Adipocyte (in vitro differentiated cells): Measurements from ENCODE around the gene TTLL6.
A peak's percentile ranks its signal among the peaks of the same experiment; 100 is the strongest.

ENCODE experiments used
- DNase-seq: peaks from one replicate; pipeline ENCODE4 v3.0.0-alpha.2; 2015; ENCODE audit warnings: low read depth
- H3K27me3 ChIP-seq: replicated peaks from 2 replicates; pipeline ENCODE4 v1.7.0; 2013; ENCODE audit warnings: mild to moderate bottlenecking, low read length, moderate library complexity; ENCODE audit not compliant: control insufficient read depth, insufficient read depth
- H3K36me3 ChIP-seq: 2 replicates; pipeline ENCODE4 v1.7.0; 2013; ENCODE audit warnings: low read length, mild to moderate bottlenecking, moderate library complexity; ENCODE audit not compliant: control insufficient read depth, insufficient read depth, severe bottlenecking
- H3K4me1 ChIP-seq: 2 replicates; pipeline ENCODE4 v1.7.0; 2013; ENCODE audit warnings: mild to moderate bottlenecking, low read length, moderate library complexity; ENCODE audit not compliant: control insufficient read depth, insufficient read depth
- H3K4me3 ChIP-seq: 2 replicates; pipeline ENCODE4 v1.7.0; 2013; ENCODE audit warnings: mild to moderate bottlenecking, low read length, moderate library complexity
- H3K9ac ChIP-seq: 2 replicates; pipeline ENCODE4 v1.7.0; 2013; ENCODE audit warnings: mild to moderate bottlenecking, low read length, moderate library complexity
- H3K9me3 ChIP-seq: 2 replicates; pipeline ENCODE4 v1.7.0; 2013; ENCODE audit warnings: mild to moderate bottlenecking, low read length, moderate library complexity; ENCODE audit not compliant: control insufficient read depth

TTLL6 gene

DNA sequence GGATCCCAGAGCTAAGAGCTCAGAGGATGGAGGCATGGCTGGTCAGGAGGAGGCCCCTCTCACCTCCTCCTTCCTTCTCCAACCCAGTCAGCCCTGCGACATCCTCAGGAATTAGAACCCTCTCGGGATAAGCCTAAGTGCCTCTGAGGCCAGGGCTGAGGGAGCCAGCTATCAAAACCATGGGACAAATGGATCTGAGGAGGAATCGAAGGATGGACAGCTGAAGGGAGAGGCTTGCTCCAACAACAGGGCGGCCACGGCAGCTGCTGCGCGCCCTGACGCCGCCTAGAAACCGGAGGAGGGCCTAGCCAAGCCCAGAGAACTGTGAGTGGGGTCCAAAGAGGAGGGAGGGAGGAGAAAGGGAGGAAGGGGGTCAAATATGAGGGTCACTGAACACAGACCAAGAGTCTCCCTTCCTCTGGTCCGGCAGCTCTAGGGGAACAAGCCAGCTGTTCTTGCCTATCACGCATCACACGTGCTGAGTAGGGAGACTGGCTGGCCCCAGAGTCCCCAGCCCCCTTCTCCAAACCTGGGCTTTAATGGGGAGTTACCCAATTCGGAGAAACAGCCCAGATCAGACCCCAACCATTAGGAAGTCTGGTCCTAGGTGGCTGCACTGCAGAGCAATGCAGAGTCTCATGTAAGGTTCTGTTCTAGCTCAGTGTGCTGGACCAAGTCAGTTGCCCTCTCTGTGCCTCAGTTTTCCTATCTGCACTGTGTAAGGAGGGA, 82.5 kb downstream of the TTLL6 start:
- H3K9me3 ChIP-seq, result no peaks in the 10 kb centered on the region
- H3K36me3 ChIP-seq, result no peaks in the 10 kb centered on the region
- H3K27me3 ChIP-seq, result peaks cover 97% of the 10 kb centered on the region
- H3K4me3 ChIP-seq, result no peak overlapping the region
- H3K4me1 ChIP-seq, result no peaks in the 10 kb centered on the region
- DNase-seq, result no peak
- H3K9ac ChIP-seq, result no peak overlapping the region

DNA sequence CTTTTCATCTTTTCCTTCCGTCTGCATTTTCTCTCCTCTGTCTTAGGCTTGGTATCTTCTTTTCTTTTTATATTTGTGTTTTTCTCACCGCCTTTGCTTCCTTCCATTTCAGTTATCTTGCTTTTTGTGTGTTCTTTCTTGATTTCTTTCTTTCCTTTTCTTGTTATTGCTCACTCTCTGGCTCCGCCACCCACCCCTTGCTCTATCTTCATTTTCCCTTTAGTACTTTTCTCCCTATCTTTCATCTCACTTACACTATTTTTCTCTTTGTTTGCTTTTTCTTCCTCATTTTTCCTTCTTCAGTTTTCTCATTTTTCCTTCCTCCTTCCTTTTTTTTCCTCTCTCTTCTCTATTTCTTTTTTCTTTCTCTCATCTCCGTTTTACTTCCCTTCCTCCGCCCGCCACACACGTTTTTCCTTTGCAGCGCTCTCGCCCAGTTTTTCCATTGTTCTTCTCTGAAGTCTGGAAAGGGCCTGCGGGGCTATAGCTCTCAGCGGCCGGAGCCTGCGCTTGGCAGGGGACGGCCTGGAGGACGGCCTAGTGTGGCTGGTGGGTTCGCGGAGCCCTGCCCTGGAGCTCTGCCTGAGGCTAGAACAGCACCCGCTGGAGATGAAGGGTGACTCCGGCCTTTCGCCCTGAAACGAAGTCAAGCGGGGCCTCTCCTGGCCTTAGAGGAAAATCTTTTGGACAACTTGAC, 83.2 kb downstream of the TTLL6 start:
- Histone ChIP-seq H3K4me1 (peaks cover under 1% of the 10 kb centered on the region), H3K9me3 (no peaks in the 10 kb centered on the region), H3K9ac (no peak overlapping the region), H3K27me3 (peaks cover 95% of the 10 kb centered on the region), H3K36me3 (no peaks in the 10 kb centered on the region), H3K4me3 (no peak overlapping the region)
- DNase-seq, result no peak

DNA sequence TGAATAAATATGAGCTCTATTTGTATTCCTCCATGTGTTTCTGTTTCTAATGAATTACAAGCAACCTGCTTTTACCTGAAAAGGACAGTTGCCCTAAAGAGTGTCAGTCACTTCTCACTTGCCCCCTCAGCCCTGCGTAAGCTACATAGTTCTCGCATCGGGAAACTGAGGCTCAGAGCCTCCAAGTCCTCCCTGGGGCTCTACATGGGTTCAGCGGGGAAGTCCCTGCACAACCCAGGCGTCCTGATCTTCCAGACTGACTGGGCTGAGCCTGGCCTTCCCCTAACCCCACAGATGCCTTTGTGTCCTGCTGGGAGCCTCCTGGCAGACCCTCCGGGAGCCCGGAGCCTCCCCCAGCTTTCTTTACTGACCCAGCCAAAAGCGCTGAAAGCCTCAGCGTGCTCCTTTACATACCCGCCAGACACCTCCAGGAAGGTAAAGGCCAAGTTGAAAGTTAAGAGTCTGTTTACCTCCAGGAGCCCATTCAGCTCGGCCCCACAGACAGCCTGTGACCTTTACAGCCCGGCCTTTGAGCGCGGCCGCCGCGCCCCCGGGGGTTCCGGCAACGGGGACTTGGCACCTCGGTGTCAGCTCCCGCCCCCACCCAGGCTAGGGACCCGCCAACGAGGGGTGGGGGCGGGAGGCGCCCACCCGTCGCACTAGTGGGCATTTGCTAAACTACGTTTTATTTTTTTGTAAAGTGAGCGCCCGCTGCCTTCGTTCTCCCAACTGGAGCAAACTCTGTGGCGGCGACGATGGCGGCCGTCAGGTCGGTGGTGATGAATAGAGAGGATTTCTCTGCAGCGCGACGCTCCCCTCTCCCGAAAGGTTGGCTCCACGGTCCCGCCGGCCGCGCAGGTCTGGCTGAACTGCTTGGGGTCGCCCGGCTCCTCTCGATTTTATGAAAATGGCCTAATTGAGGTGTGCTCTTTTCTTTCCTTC, 84.1 kb downstream of the TTLL6 start:
- no peak for DNase-seq
- Histone ChIP-seq H3K27me3 (peaks cover 95% of the 10 kb centered on the region), H3K4me1 (peaks cover 6% of the 10 kb centered on the region), H3K36me3 (no peaks in the 10 kb centered on the region), H3K9me3 (no peaks in the 10 kb centered on the region), H3K9ac (no peak overlapping the region), H3K4me3 (no peak overlapping the region)

DNA sequence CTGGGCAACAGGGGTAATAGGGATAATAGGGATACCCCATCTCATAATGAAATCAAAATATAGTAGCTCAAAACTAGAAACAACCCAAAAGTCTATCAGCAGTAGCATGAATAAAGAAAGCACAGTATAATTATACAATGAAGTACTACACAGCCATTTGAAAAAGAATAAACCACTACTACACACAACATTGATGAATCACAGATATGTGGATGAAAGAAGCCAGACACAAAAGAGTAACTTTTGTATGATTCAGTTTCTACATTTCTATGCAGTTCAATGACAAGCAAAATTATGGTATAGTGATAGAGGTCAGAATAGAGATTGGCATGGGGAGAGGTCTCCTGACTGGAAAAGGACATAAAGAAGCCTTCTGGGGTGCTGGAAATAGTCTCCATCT, 85.7 kb downstream of the TTLL6 start:
- Histone ChIP-seq H3K4me1 (peaks cover 6% of the 10 kb centered on the region), H3K27me3 (peaks cover 96% of the 10 kb centered on the region), H3K9ac (no peak overlapping the region), H3K4me3 (no peak overlapping the region), H3K9me3 (no peaks in the 10 kb centered on the region), H3K36me3 (no peaks in the 10 kb centered on the region)
- DNase-seq, result no peak

DNA sequence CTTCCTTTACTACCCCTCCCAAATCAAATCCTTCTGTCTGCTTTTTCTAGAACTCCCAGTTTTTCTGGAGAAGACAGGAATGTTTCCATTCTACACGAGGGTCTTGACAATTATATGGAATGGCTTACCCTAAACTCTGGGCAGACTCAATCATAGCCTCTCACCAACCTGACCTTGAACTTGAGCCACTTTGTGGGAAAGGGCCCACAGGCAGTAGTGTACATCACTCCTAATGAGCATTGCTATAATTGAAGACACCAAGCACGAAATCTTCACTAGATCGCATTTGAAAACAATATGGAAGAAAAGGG, 86.8 kb downstream of the TTLL6 start:
- no peak overlapping the region for H3K4me3 ChIP-seq
- no peak for DNase-seq
- H3K27me3 ChIP-seq, result peaks cover 96% of the 10 kb centered on the region
- no peaks in the 10 kb centered on the region for H3K36me3 ChIP-seq
- peaks cover 6% of the 10 kb centered on the region for H3K4me1 ChIP-seq
- H3K9me3 ChIP-seq, result no peaks in the 10 kb centered on the region
- no peak overlapping the region for H3K9ac ChIP-seq

DNA sequence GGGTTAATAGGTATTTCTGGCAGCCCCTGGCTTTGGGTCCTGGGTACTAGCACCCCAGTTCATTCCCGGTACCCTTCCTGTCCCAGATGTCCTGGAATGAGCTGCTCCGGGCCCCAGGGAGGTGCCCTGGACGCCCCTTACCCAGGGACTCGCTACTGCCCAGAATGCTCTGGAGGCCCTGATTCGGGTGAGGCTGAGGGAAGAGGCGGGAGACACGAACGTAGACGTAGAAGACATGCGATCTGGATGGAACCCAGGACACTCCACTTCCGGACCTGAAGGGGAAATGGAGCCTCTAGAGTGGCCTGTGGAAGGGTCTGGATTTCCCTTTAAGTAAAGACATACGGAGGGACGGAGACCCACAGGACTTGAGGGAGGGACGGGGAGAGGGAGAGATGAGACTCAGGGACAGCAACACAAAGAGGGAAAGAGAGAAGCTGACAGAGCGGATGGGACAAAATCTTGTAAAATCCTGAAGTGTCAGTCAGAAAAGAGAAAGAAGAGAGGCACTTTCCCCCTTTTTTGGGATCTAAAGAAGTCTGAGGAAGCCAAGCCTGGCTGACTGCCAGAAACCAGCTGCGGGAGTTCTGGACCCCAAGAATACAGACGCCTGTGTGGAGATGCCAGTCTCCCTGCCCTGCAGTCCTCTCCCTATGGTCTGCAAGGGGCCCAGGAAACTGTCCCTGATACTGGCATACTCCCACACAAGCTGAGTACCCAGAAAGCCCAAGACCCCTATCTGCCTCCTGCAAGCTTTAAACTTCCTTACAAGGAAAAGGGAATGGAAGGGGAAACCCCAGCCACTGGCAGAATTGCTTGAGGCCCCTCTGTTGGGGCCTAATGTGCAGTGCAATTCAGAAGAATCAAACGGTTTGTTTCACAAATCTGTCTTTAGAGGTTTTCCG, 87.4 kb downstream of the TTLL6 start:
- no peak overlapping the region for H3K9ac ChIP-seq
- no peaks in the 10 kb centered on the region for H3K9me3 ChIP-seq
- H3K27me3 ChIP-seq, result peaks cover 96% of the 10 kb centered on the region
- DNase-seq, result no peak
- H3K36me3 ChIP-seq, result no peaks in the 10 kb centered on the region
- H3K4me1 ChIP-seq, result peaks cover 6% of the 10 kb centered on the region
- no peak overlapping the region for H3K4me3 ChIP-seq

DNA sequence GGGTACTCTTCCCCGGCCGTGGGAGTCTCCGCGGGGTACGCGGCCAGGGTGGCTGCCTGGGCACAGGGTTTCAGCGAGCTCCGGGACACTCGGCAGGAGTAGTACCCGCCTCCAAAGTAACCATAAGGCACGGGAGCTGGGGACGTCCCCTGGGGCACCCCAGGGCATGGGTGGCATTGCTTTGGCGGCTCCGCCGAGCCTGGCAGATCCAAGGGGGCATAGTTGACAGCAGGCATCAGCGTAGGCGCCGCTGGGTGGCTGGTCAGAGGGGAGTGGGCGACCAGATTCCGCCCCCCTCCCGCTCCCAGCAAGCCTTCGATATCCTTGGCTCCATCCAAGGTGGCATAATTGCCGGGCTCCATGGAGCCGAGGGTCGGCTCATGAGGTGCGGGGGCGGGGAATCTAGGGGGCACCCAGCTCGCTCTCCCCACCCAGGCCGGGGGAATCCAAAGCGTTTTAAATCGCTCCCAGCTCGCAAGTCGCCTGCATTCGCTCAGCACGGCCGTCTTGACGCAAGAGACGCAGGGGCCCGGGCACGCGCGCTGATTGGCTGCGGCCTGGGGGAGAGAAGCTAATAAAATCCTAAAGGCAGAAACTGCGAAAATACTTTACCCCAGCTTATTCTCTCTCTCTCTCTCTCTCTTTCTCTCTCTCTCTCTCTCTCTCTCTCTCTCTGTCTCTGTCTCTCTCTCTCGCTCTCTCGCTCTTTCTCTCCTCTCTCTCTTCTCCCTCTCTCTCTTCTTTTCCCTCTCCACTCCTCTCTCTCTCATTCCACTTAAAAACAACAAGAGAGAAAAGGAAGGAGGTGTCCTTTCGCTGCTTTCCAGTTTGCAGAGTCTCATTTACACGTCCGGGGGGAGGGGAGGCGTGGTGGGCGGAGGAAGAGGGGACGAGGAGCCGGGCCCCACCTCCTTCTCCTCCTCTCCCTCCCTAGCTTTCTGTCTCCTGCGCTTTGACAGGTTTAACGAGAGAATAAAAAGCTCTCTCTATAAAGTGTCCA, 88.5 kb downstream of the TTLL6 start, which contains the start of gene HOXB13:
HOXB13 (minus strand) TSS at position 519 of the 1,000 bp plus-strand sequence; CDS start at position 362, 157 bp downstream.
- peaks cover 95% of the 10 kb centered on the region for H3K27me3 ChIP-seq
- H3K36me3 ChIP-seq, result no peaks in the 10 kb centered on the region
- H3K9ac ChIP-seq, result no peak within 1 kb of the TSS
- H3K4me3 ChIP-seq, result peak within 1 kb of the TSS; percentile 48
- peak; percentile 27 for DNase-seq
- peaks cover 6% of the 10 kb centered on the region for H3K4me1 ChIP-seq
- no peaks in the 10 kb centered on the region for H3K9me3 ChIP-seq

DNA sequence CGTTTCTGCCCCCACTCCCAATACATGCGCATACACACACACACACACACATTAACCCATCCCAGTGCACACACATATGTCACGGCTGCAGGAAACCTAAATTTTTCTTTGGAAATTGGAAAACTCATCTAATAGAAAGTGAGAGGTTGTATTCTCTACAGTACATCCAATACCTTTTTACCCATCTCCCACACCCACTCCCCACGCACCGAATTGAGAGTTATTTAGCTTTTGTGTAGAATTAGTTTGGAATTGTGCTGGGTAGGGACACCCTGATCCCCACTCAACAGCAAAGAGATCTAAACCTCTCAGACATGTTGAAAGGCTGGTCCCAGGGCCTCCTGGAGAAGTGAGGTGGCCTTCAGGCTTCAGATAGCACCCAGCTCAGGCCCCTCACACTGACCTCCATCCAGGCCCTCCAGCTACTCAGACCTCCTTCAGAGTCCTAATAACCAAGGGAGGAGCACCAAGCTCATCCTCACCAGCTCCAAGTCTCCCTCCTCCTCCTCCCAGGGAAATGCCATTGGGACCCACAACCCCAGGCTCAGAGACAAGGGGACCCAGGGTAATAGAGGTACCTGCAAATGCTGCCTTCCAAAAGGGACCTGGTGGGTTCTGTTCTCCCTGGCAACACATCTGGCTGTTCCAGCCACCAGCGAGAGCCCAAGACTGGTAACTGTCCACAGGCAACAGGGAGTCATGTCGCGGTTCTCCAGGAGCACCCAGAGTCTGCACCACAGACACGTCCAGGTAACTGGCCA, 89.4 kb downstream of the TTLL6 start:
- H3K36me3 ChIP-seq, result no peaks in the 10 kb centered on the region
- no peaks in the 10 kb centered on the region for H3K9me3 ChIP-seq
- H3K4me3 ChIP-seq, result no peak overlapping the region
- H3K9ac ChIP-seq, result no peak overlapping the region
- no peak for DNase-seq
- H3K4me1 ChIP-seq, result peaks cover 6% of the 10 kb centered on the region
- H3K27me3 ChIP-seq, result peaks cover 95% of the 10 kb centered on the region

DNA sequence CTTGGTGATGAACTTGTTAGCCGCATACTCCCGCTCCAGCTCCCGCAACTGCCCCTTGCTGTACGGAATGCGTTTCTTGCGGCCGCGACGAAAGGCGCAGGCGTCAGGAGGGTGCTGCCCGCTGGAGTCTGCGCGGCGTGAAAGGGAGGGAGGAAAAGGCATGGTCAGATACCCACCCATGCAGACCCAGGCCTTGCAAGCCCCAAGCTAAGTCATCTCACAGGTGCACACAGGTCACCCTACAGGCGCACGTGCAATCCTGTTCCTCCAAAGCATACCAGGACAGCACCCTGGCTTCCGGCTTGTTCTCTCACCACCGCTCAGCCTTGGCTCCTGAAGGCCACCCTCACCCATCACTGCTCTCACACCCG, 90.1 kb downstream of the TTLL6 start:
- Histone ChIP-seq H3K4me1 (peaks cover 6% of the 10 kb centered on the region), H3K9me3 (no peaks in the 10 kb centered on the region), H3K4me3 (no peak overlapping the region), H3K36me3 (no peaks in the 10 kb centered on the region), H3K9ac (no peak overlapping the region), H3K27me3 (peaks cover 95% of the 10 kb centered on the region)
- no peak for DNase-seq
